Hepatocyte (in vitro differentiated cells): ENCODE measurements around the gene CBLB. TPM values are rescaled to one million over a fixed set of nuclear protein-coding genes. Genes with fewer than 3 reads are reported as not detected.

Experiments
- DNase-seq: peaks from one replicate; pipeline ENCODE4 v3.0.0-alpha.2; 2016; ENCODE audit warnings: low spot score
- H2AFZ ChIP-seq: fragments of 200-600 bp; sonication (generic); 2 replicates; pipeline ENCODE4 v1.6.0; 2016; ENCODE audit warnings: antibody characterized with exemption, mild to moderate bottlenecking
- H3K27ac ChIP-seq: fragments of 200-600 bp; sonication (generic); 2 replicates; pipeline ENCODE4 v1.5.1; 2016; ENCODE audit warnings: mild to moderate bottlenecking
- H3K27me3 ChIP-seq: fragments of 200-600 bp; sonication (generic); 2 replicates; pipeline ENCODE4 v1.6.1; 2016
- H3K36me3 ChIP-seq: fragments of 200-600 bp; sonication (generic); replicated peaks from 2 replicates; pipeline ENCODE4 v1.5.1; 2016; ENCODE audit warnings: low read depth; ENCODE audit not compliant: insufficient read depth
- H3K4me1 ChIP-seq: fragments of 200-600 bp; sonication (generic); 2 replicates; pipeline ENCODE4 v1.5.1; 2016; ENCODE audit warnings: mild to moderate bottlenecking, moderate library complexity; ENCODE audit not compliant: insufficient read depth
- H3K4me2 ChIP-seq: fragments of 200-600 bp; sonication (generic); 2 replicates; pipeline ENCODE4 v1.6.0; 2016
- H3K4me3 ChIP-seq: fragments of 200-600 bp; sonication (generic); 2 replicates; pipeline ENCODE4 v1.5.1; 2016; ENCODE audit warnings: mild to moderate bottlenecking
- H3K79me2 ChIP-seq: fragments of 200-600 bp; sonication (generic); 2 replicates; pipeline ENCODE4 v1.6.0; 2017; ENCODE audit warnings: mild to moderate bottlenecking
- H3K9me2 ChIP-seq: fragments of 200-600 bp; sonication (generic); replicated peaks from 2 replicates; pipeline ENCODE4 v1.6.0; 2017; ENCODE audit warnings: mild to moderate bottlenecking; ENCODE audit not compliant: insufficient read depth
- H3K9me3 ChIP-seq: fragments of 200-600 bp; sonication (generic); 2 replicates; pipeline ENCODE4 v1.5.1; 2016; ENCODE audit warnings: low read depth, mild to moderate bottlenecking
- H4K20me1 ChIP-seq: fragments of 200-600 bp; sonication (generic); 2 replicates; pipeline ENCODE4 v1.6.0; 2016; ENCODE audit warnings: mild to moderate bottlenecking; ENCODE audit not compliant: insufficient read depth, poor library complexity, severe bottlenecking
- CTCF ChIP-seq: fragments of 200-600 bp; sonication (generic); IDR thresholded peaks from 2 replicates; pipeline ENCODE4 v1.5.1; 2016; ENCODE audit warnings: antibody characterized with exemption, mild to moderate bottlenecking; ENCODE audit not compliant: poor library complexity
- EZH2 ChIP-seq: fragments of 200-600 bp; sonication (generic); IDR thresholded peaks from 2 replicates; pipeline ENCODE4 v1.6.1; 2016; ENCODE audit warnings: antibody characterized with exemption, mild to moderate bottlenecking, borderline replicate concordance
- EZH2phosphoT487 ChIP-seq: fragments of 200-600 bp; sonication (generic); IDR thresholded peaks from one replicate; pipeline ENCODE4 v1.6.1; 2018; ENCODE audit warnings: antibody characterized with exemption, mild to moderate bottlenecking, low read depth, moderate library complexity; ENCODE audit not compliant: unreplicated experiment, severe bottlenecking
- WGBS: methylation state at CpG from one replicate; pipeline ENCODE4 v1.1.6; 2016; ENCODE audit warnings: low lambda C conversion rate; ENCODE audit errors: missing lambda C conversion rate; 5-methylcytosine and 5-hydroxymethylcytosine counted together
- polyA plus RNA-seq: library from polyadenylated mRNA; unstranded; fragments of >200 nt; fragmentation: Nextera tagmentation; extraction: Ambion mirVana; gene quantifications from 2 replicates; pipeline ENCODE4 v1.2.1, GENCODE V29; 2016
- total RNA-seq: library from RNA; depleted of rRNA; stranded (reverse); fragments of >200 nt; gene quantifications from 2 replicates; pipeline ENCODE4 v1.2.3, GENCODE V29; 2014

CBLB gene
- total and polyA plus RNA-seq, 2 experiments from 2014 or later, result 22.6 to 56.0 TPM

- WGBS, result 86% methylated on average over 4 of the region's 4 CpGs
- Histone ChIP-seq H4K20me1 (no peaks in the 10 kb centered on the region), H2AFZ (no peak overlapping the region), H3K4me3 (no peak overlapping the region), H3K27ac (no peak overlapping the region), H3K4me2 (no peak overlapping the region), H3K79me2 (no peaks in the 10 kb centered on the region), H3K27me3 (no peaks in the 10 kb centered on the region), H3K9me2 (no peaks in the 10 kb centered on the region), H3K9me3 (no peaks in the 10 kb centered on the region), H3K36me3 (no peaks in the 10 kb centered on the region), H3K4me1 (no peaks in the 10 kb centered on the region)
- DNase-seq, result no peak
- TF ChIP-seq EZH2 (no peak), CTCF (no peak), EZH2phosphoT487 (no peak)
Observed at GRCh38 chr3:105880681-105881290, 12.0 kb upstream of the CBLB start.

GRCh38 chr3:105878061-105878460 is 9.2 kb upstream of the CBLB start:
- Histone ChIP-seq H4K20me1 (no peaks in the 10 kb centered on the region), H3K27ac (no peak overlapping the region), H3K4me1 (no peaks in the 10 kb centered on the region), H3K79me2 (no peaks in the 10 kb centered on the region), H2AFZ (no peak overlapping the region), H3K9me2 (no peaks in the 10 kb centered on the region), H3K27me3 (no peaks in the 10 kb centered on the region), H3K9me3 (no peaks in the 10 kb centered on the region), H3K36me3 (no peaks in the 10 kb centered on the region), H3K4me3 (no peak overlapping the region), H3K4me2 (no peak overlapping the region)
- no peak for DNase-seq
- 61% methylated on average over 1 of the region's 1 CpG for WGBS
- TF ChIP-seq EZH2 (no peak), CTCF (no peak), EZH2phosphoT487 (no peak)

GRCh38 chr3:105877336-105877910 is 8.6 kb upstream of the CBLB start:
- H3K4me3 ChIP-seq, result no peak overlapping the region
- TF ChIP-seq EZH2phosphoT487 (no peak), CTCF (no peak), EZH2 (no peak)
- no peaks in the 10 kb centered on the region for H3K9me3 ChIP-seq
- H2AFZ ChIP-seq, result peak overlapping the region; percentile 13
- no peaks in the 10 kb centered on the region for H3K4me1 ChIP-seq
- no peaks in the 10 kb centered on the region for H3K79me2 ChIP-seq
- H4K20me1 ChIP-seq, result no peaks in the 10 kb centered on the region
- no peaks in the 10 kb centered on the region for H3K36me3 ChIP-seq
- H3K27ac ChIP-seq, result no peak overlapping the region
- 93% methylated on average over 1 of the region's 1 CpG for WGBS
- H3K27me3 ChIP-seq, result no peaks in the 10 kb centered on the region
- H3K4me2 ChIP-seq, result no peak overlapping the region
- no peaks in the 10 kb centered on the region for H3K9me2 ChIP-seq
- DNase-seq, result no peak
